ENCODE data around the gene CD70.
A peak's percentile ranks its signal among the peaks of the same experiment; 100 is the strongest.
"Not testable (repeated sequence)": the region's sequence is repeated elsewhere in the genome, so short reads cannot be mapped to it uniquely, and the experiment has no call there.

Gene CD70

DNA sequence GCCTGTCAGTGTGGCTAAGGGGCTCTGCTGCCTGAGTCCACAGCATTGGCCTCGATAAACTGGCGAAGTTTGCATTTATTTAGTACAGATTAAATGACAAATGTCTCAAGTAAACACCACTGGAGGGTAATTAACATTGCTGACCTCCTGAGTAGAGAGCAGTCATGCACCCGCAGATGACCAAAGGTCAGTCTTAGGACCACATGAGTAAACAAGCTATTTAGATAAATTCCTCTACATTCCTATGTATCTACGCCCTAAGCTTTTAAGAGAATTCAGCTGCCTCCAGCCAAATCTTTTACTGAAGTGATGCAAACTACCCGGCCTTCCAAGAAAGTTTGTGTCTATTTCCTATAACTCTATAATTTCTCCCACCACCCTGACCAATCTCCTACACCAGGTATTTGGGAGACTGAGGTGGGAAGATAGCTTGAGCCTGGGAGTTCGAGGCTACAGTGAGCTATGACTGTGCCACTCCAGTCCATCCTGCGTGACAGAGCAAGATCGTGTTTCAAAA lies 22.9 kb downstream of the CD70 start:
- TF ChIP-seq ZNF274 (IDR thresholded peaks at IDR 0.05; ENCODE audit: low read depth, low read length) (no peak), YY1 (IDR thresholded peaks at IDR 0.05; ENCODE audit: insufficient read depth, insufficient read length) (no peak), SUZ12 (IDR thresholded peaks at IDR 0.05; ENCODE audit: extremely low read depth, insufficient read depth, insufficient read length) (no peak)
- H3K4me3 ChIP-seq (ENCODE audit: insufficient read length, low read depth), result no peak overlapping the region
- H3K36me3 ChIP-seq (ENCODE audit: insufficient read depth, insufficient read length, low read length), result no peaks in the 10 kb centered on the region
- H3K4me1 ChIP-seq (ENCODE audit: insufficient read depth, insufficient read length), result no peaks in the 10 kb centered on the region
- no peak for DNase-seq (ENCODE audit: low read depth, low spot score)
- no peak overlapping the region for H3K9ac ChIP-seq (ENCODE audit: insufficient read length, low read depth)
- peaks cover 29% of the 10 kb centered on the region; the same call in 1 of the 2 replicates for H3K9me3 ChIP-seq (ENCODE audit: insufficient read depth, low read length)
- no peaks in the 10 kb centered on the region for H3K27me3 ChIP-seq (ENCODE audit: insufficient read depth, insufficient read length)

DNA sequence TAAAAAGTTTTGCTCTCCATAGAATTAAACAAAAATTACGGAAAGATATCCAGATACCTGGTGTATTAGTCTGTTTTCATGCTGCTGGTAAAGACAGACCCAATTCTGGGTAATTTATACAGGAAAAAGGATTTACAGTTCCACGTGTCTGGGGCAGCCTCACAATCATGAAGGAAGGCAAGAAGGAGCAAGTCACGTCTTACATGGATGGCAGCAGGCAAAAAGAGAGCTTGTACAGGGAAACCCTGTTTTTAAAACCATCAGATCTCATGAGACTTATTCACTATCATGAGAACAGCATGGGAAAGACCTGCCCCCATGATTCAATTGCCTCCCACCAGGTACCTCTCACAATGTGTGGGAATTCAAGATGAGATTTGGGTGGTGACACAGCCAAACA lies 24.2 kb downstream of the CD70 start:
- DNase-seq (ENCODE audit: low read depth, low spot score); H3K27me3 ChIP-seq (ENCODE audit: insufficient read depth, insufficient read length); H3K9ac ChIP-seq (ENCODE audit: insufficient read length, low read depth); H3K4me3 ChIP-seq (ENCODE audit: insufficient read length, low read depth); H3K36me3 ChIP-seq (ENCODE audit: insufficient read depth, insufficient read length, low read length); H3K4me1 ChIP-seq (ENCODE audit: insufficient read depth, insufficient read length): not testable (repeated sequence)
- H3K9me3 ChIP-seq (ENCODE audit: insufficient read depth, low read length), result peaks cover 29% of the 10 kb centered on the region; the same call in 1 of the 2 replicates

DNA sequence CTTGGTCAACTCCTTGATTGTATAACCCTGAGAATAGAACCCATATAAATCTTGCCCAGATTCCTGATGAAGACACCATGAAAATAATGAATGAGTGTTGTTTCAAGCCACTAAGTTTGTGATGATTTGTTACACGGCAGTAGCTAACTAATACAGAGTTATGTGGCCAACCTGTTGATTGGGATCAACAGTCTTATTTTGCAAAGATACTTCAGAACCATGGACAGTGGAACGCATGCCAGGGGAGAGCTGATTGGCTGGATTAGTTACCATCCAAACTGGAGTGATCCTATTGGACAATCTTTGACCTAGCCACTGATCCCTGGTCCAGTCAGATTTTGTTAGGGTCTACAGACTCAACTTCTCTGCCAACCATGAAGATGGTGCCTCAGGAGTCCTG lies 26.6 kb downstream of the CD70 start:
- no peak for TF ChIP-seq YY1 (IDR thresholded peaks at IDR 0.05; ENCODE audit: insufficient read depth, insufficient read length)
- TF ChIP-seq SUZ12 (IDR thresholded peaks at IDR 0.05; ENCODE audit: extremely low read depth, insufficient read depth, insufficient read length), result no peak
- TF ChIP-seq ZNF274 (IDR thresholded peaks at IDR 0.05; ENCODE audit: low read depth, low read length), result no peak
- peaks cover 22% of the 10 kb centered on the region; the same call in 1 of the 2 replicates for H3K9me3 ChIP-seq (ENCODE audit: insufficient read depth, low read length)
- no peak for DNase-seq (ENCODE audit: low read depth, low spot score)
- H3K27me3 ChIP-seq (ENCODE audit: insufficient read depth, insufficient read length), result no peaks in the 10 kb centered on the region
- no peak overlapping the region for H3K4me3 ChIP-seq (ENCODE audit: insufficient read length, low read depth)
- no peaks in the 10 kb centered on the region for H3K36me3 ChIP-seq (ENCODE audit: insufficient read depth, insufficient read length, low read length)
- H3K4me1 ChIP-seq (ENCODE audit: insufficient read depth, insufficient read length), result no peaks in the 10 kb centered on the region
- H3K9ac ChIP-seq (ENCODE audit: insufficient read length, low read depth), result no peak overlapping the region

DNA sequence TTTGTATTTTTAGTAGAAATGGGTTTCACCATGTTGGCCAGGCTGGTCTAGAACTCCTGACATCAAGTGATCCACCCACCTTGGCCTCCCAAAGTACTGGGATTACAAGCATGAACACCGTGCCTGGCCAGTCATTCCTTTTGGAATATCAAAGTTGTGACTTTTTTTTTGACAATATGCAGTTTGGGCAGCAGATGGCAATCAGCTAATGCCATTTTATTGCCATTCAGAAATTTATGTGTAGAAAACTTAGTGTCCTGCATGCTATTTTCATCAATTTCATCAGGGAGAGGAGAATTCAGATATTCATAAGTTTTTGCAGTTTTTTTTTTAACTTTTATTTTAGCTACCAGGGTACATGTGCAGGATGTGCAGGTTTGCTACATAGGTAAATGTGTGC lies 28.5 kb downstream of the CD70 start:
- not testable (repeated sequence) for H3K36me3 ChIP-seq (ENCODE audit: insufficient read depth, insufficient read length, low read length); H3K9ac ChIP-seq (ENCODE audit: insufficient read length, low read depth); H3K4me3 ChIP-seq (ENCODE audit: insufficient read length, low read depth); H3K27me3 ChIP-seq (ENCODE audit: insufficient read depth, insufficient read length); DNase-seq (ENCODE audit: low read depth, low spot score); H3K4me1 ChIP-seq (ENCODE audit: insufficient read depth, insufficient read length)
- H3K9me3 ChIP-seq (ENCODE audit: insufficient read depth, low read length), result peaks cover 16% of the 10 kb centered on the region; the same call in 1 of the 2 replicates

DNA sequence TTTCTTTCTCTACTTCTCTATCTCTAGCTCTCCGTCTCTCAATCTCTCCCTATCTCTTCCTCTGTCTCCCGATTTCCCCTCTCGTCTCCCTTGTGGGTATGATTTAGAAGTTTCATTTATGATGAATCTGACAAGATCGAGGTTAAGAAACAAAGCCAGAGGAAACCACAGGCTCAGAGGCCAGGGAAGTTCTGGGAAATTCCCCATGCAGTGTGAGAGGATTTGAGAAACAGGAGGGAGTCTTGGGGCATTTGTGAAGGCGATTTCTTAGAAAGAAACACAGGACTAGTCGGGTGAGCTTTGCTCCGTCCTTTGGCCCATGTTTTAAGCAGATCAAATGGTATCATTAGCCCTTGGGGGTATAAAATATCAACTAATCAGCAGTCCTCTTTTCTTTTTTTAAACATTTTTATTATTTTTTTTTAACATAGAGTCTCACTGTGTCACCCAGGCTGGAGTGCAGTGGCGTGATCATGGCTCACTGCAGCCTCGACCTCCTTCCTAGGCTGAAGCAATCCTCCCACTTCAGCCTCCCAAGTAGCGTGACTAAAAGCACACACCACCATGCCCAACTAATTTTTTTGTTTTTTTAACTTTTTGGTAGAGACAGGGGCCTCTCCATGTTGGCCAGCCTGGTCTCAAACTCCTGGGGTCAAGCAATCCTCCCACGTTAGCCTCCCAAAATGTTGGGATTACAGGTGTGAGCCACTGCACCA lies 34.3 kb downstream of the CD70 start:
- Histone ChIP-seq H3K36me3 (ENCODE audit: insufficient read depth, insufficient read length, low read length) (no peaks in the 10 kb centered on the region), H3K4me1 (ENCODE audit: insufficient read depth, insufficient read length) (peaks cover 4% of the 10 kb centered on the region), H3K9ac (ENCODE audit: insufficient read length, low read depth) (no peak overlapping the region), H3K4me3 (ENCODE audit: insufficient read length, low read depth) (no peak overlapping the region), H3K9me3 (ENCODE audit: insufficient read depth, low read length) (no peaks in the 10 kb centered on the region), H3K27me3 (ENCODE audit: insufficient read depth, insufficient read length) (no peaks in the 10 kb centered on the region)
- no peak for DNase-seq (ENCODE audit: low read depth, low spot score)
- no peak for TF ChIP-seq YY1 (IDR thresholded peaks at IDR 0.05; ENCODE audit: insufficient read depth, insufficient read length)
- TF ChIP-seq SUZ12 (IDR thresholded peaks at IDR 0.05; ENCODE audit: extremely low read depth, insufficient read depth, insufficient read length), result no peak
- TF ChIP-seq ZNF274 (IDR thresholded peaks at IDR 0.05; ENCODE audit: low read depth, low read length), result no peak

DNA sequence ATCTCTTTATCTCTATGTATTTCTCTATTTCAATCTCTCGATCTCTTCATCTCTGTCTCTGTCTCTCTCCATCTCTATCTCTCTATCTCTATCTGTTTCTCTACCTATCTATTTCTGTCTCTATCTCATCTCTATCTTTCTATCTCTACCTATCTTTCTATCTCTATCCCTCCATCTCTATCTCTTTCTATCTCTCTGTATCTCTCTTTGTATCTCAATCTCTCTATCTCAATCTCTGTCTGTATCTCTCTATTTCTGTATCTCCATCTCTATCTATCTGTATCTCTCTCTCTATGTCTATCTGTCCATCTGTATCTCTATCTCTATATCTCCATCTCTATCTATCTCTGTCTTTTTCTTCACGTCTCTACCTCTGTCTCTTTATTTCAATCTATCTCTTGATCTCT lies 34.9 kb downstream of the CD70 start:
- Histone ChIP-seq H3K9ac (ENCODE audit: insufficient read length, low read depth) (no peak overlapping the region), H3K9me3 (ENCODE audit: insufficient read depth, low read length) (peaks cover 6% of the 10 kb centered on the region; the same call in 1 of the 2 replicates), H3K4me3 (ENCODE audit: insufficient read length, low read depth) (no peak overlapping the region), H3K36me3 (ENCODE audit: insufficient read depth, insufficient read length, low read length) (no peaks in the 10 kb centered on the region), H3K4me1 (ENCODE audit: insufficient read depth, insufficient read length) (peaks cover 6% of the 10 kb centered on the region), H3K27me3 (ENCODE audit: insufficient read depth, insufficient read length) (no peaks in the 10 kb centered on the region)
- TF ChIP-seq SUZ12 (IDR thresholded peaks at IDR 0.05; ENCODE audit: extremely low read depth, insufficient read depth, insufficient read length) (no peak), YY1 (IDR thresholded peaks at IDR 0.05; ENCODE audit: insufficient read depth, insufficient read length) (no peak), ZNF274 (IDR thresholded peaks at IDR 0.05; ENCODE audit: low read depth, low read length) (no peak)
- DNase-seq (ENCODE audit: low read depth, low spot score), result no peak

DNA sequence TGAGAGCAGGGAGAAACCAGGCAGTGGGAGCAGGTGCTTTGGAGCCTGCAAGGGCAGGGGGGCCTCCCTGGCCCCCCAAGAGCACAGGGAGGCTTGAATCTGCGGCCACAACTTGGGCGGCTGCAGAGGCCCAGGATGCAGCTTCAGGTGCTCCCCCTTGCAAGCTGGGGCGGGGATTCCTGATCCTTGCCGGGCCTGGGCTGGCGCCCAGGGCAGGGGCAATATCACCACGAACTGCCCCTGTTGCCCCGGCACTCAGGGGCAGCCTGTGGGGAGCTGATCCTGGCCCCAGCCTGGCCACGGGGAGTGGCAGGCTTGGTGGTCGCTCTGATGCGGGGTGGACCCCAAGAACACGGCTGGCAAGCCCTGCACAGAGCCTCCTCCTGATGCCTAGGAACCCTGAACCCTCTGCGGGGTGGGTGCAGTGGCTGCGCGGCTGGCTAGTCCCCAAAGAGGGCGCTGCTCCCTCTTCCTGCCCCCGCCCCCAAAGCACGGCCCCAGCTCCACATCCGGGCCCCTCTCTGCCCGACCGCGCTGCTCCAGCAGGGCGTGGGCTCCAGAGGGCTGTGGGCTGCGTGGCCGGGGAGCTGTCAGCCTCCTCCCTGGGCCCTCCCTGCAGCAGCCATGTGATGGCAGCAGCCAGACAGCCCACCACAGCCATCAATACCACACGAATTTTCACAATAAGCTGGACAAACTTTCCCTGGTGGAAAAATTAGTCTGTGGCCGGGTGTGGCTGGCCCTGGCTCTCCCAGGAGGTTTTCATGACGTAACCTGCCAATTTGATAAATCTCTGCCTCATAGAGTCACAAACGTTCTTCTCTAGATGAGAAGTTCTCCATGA lies 39.1 kb downstream of the CD70 start:
- H3K4me3 ChIP-seq (ENCODE audit: insufficient read length, low read depth), result no peak overlapping the region
- no peaks in the 10 kb centered on the region for H3K27me3 ChIP-seq (ENCODE audit: insufficient read depth, insufficient read length)
- TF ChIP-seq SUZ12 (IDR thresholded peaks at IDR 0.05; ENCODE audit: extremely low read depth, insufficient read depth, insufficient read length), result no peak
- no peak for TF ChIP-seq YY1 (IDR thresholded peaks at IDR 0.05; ENCODE audit: insufficient read depth, insufficient read length)
- no peak for TF ChIP-seq ZNF274 (IDR thresholded peaks at IDR 0.05; ENCODE audit: low read depth, low read length)
- peaks cover 11% of the 10 kb centered on the region; the same call in 1 of the 2 replicates for H3K9me3 ChIP-seq (ENCODE audit: insufficient read depth, low read length)
- no peaks in the 10 kb centered on the region for H3K36me3 ChIP-seq (ENCODE audit: insufficient read depth, insufficient read length, low read length)
- peaks cover 6% of the 10 kb centered on the region for H3K4me1 ChIP-seq (ENCODE audit: insufficient read depth, insufficient read length)
- peak overlapping the region; percentile 76 for H3K9ac ChIP-seq (ENCODE audit: insufficient read length, low read depth)
- DNase-seq (ENCODE audit: low read depth, low spot score), result peak; percentile 27

Measured in NT2/D1 (cell line).